Mesodermal cell (in vitro differentiated cells): ENCODE measurements around the gene AUTS2.

Source experiments
- H3K27ac ChIP-seq: 2 replicates; pipeline ENCODE4 v1.7.0; 2013; ENCODE audit warnings: mild to moderate bottlenecking, low read depth, low read length, moderate library complexity; ENCODE audit not compliant: severe bottlenecking
- H3K36me3 ChIP-seq: 2 replicates; pipeline ENCODE4 v1.7.1; 2013; ENCODE audit warnings: mild to moderate bottlenecking, low read length, moderate library complexity; ENCODE audit not compliant: control insufficient read depth, insufficient read depth
- H3K4me1 ChIP-seq: one replicate; pipeline ENCODE4 v1.7.1; 2013; ENCODE audit warnings: mild to moderate bottlenecking, low read length; ENCODE audit not compliant: insufficient read depth, control insufficient read depth, poor library complexity, severe bottlenecking
- H3K4me3 ChIP-seq: 2 replicates; pipeline ENCODE4 v1.7.0; 2013; ENCODE audit warnings: low read length, control low read depth, mild to moderate bottlenecking; ENCODE audit not compliant: insufficient read depth, poor library complexity, severe bottlenecking; ENCODE audit errors: extremely low read depth
- H3K9me3 ChIP-seq: 2 replicates; pipeline ENCODE4 v1.7.1; 2013; ENCODE audit warnings: mild to moderate bottlenecking, low read length, moderate library complexity; ENCODE audit not compliant: control insufficient read depth
- WGBS, 2 experiments: methylation state at CpG; one replicate each; pipeline ENCODE4 v1.1.5; 2013; ENCODE audit warnings: missing lambda C conversion rate in 2 of 2; ENCODE audit not compliant: insufficient coverage in 2 of 2; 5-methylcytosine and 5-hydroxymethylcytosine counted together

AUTS2 gene

DNA sequence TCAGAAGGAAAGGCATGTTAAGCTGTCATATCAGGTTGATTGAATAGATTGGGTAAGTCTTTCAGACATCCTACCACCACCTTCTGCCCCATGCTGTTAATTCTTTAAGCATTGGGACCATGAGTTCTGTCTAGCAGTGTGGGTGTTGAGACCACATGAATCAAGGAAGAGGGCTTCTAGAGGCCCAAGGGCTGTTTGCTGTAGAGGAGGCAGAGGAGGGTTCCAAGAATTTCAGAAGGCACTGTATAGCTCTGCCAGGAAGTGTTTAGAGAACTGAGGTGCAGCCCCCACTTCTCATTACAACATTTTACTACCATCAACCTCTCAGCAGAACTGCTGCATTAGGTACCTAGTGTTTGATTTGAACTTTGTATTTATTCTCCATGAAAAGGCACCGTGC, 720.2 kb downstream of the AUTS2 start:
- Histone ChIP-seq H3K27ac (no peak overlapping the region), H3K4me1 (peaks cover 13% of the 10 kb centered on the region), H3K36me3 (no peaks in the 10 kb centered on the region), H3K4me3 (no peak overlapping the region), H3K9me3 (no peaks in the 10 kb centered on the region)
- WGBS, 2 experiments = 83 to 100% methylated on average over 1 of the region's 1 CpG

DNA sequence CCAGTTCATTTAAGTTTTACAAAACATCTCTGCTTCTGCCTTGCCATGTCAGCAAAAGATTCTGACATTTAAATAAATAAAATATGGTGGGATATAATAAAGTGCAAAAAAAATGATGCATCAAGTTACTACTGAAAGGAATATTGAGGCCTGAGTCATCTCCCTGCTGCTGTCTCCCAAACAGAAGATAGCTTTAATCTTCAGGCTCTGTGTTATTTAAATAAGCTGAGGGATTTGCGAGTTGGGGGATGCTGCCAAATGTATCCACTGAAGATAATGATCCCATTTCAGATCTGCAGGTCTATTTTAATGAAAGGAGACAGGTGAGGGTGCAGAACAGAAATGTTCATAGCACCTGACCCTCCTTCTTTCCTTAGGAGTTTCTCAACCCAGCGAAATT, 720.8 kb downstream of the AUTS2 start:
- Histone ChIP-seq H3K9me3 (no peaks in the 10 kb centered on the region), H3K4me1 (peaks cover 13% of the 10 kb centered on the region), H3K36me3 (no peaks in the 10 kb centered on the region), H3K27ac (no peak overlapping the region), H3K4me3 (no peak overlapping the region)
- no CpG with 5 or more reads among the region's 2 CpGs for WGBS, 2 experiments

DNA sequence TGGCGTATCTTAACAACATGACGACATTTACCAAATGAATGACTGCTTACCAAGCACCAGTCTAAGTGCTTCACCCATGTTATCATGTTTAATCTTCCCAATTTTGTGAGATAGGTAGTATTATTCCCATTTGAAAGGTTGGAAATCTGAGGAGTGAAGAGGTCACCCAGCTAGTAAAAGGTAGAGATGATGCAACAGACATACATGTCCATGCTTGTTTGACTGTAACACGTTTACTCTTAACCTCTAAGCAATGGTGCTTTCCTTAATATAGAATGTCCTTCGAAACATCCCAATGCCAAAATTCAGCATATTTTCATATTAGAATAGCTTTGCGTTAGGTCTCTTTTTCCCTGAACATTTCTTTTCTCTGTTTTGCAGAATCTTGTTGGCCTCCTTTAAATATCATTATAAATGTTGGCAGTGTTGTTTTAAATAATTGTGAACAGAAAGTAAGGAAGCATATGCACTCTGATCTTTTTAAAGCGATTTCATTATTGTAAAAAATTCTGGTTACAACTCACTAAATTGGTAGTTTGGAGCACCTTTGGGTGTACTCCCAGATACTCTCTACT, 722.8 kb downstream of the AUTS2 start:
- Histone ChIP-seq H3K4me3 (no peak overlapping the region), H3K36me3 (no peaks in the 10 kb centered on the region), H3K4me1 (peaks cover 21% of the 10 kb centered on the region), H3K9me3 (no peaks in the 10 kb centered on the region), H3K27ac (no peak overlapping the region)
- WGBS, 2 experiments = 100% methylated on average over 1 to 2 of the region's 6 CpGs

DNA sequence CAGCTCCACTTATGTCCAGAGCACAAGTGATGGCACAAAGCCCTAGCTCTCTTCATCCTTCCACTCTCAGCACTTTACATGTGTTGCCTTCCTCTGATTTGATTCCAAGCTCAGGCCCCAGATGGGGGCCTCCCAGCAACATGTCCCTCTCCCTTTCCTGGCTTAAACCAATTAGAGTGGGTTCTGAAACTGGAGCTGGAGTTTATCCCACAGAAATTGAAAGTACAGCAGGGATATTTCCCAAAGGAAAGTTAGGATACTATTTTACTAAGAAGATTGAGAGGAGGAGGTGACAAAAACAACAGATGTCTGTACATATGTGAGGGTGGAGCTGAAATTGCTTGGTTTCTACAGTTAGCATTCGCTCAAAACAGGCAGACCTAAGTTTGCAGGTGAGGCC, 724.6 kb downstream of the AUTS2 start:
- H3K27ac ChIP-seq = no peak overlapping the region
- WGBS, 2 experiments = 100% methylated on average over 1 of the region's 1 CpG
- H3K36me3 ChIP-seq = no peaks in the 10 kb centered on the region
- peaks cover 21% of the 10 kb centered on the region for H3K4me1 ChIP-seq
- H3K4me3 ChIP-seq = no peak overlapping the region
- no peaks in the 10 kb centered on the region for H3K9me3 ChIP-seq

DNA sequence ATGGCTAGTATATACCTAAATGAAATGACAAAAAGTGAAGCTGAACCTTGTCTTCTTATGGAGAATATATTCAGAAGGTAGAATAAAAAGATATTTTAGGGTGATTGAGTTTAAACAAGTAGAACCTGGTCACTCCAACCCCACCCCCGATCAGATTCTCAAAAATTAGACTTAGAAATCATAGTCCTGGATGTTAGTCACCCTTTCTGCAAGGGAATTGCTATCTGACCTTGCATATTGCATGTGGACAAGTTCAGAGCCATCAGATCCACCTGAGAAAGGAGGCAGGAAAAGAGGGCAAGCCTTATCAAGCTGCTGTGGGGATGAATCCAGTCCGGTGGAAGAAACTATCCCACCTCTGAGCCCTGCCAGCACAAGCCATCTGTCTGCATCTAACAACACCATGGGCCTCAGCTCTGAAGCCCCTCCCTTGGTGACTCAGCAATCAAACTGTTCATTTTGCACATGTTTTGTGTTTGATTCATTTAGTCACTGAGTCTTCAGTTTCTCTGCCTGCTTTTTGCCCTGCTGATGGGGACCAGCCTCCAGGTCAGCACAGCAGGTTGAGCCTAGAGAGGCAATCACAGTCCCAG, 727.3 kb downstream of the AUTS2 start:
- Histone ChIP-seq H3K36me3 (no peaks in the 10 kb centered on the region), H3K27ac (no peak overlapping the region), H3K4me1 (peaks cover 8% of the 10 kb centered on the region), H3K4me3 (no peak overlapping the region), H3K9me3 (no peaks in the 10 kb centered on the region)
- WGBS, 2 experiments = 88% methylated on average over 1 of the region's 2 CpGs; no CpG with 5 or more reads in 1 of the 2 experiments

DNA sequence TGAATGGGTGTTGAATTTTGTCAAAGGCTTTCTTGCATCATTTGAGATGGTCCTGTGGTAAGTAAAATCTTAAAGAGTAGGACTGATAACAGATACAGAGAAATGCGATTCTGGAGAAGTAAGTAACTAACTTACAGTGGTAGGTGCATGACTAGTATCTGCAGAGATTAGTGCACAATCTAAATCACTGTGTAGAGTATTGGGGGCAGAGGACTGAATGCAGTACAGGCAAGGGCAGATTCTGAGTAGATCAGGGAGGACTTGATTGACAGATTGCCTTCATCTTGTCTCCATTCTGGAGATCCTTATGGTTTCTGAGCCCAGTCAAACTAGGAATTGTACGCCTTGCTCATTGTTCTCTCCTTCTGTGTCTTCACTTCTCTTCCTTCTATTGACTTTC, 736.0 kb downstream of the AUTS2 start:
- H3K27ac ChIP-seq = no peak overlapping the region

DNA sequence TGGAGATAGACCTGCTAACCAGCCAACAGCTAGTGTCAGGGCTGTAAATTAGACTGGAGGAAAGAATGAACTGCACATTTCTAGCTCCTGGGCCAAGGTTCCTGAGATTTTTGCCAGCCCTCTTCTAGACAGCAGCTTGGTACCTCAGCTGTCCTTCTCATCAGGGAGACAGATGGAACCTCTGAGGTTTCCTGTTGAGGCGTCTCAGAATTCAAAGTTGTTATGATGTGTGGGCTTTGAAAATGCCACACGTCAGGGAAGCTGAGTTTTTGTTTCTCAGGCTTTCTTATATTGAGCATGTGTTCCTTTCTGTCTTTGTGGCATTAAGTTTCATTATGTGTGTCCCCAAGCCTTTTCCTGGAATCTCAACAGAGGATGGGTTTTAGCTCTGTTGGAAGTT, 736.6 kb downstream of the AUTS2 start:
- 100% methylated on average over 1 to 2 of the region's 2 CpGs for WGBS, 2 experiments
- Histone ChIP-seq H3K27ac (no peak overlapping the region), H3K9me3 (no peaks in the 10 kb centered on the region)

More for the DNA sequence above, 736.0 kb downstream of the AUTS2 start:
- Histone ChIP-seq H3K9me3 (no peaks in the 10 kb centered on the region), H3K36me3 (no peaks in the 10 kb centered on the region), H3K4me1 (no peaks in the 10 kb centered on the region), H3K4me3 (no peak overlapping the region)
- 100% methylated on average over 1 to 2 of the region's 2 CpGs for WGBS, 2 experiments

DNA sequence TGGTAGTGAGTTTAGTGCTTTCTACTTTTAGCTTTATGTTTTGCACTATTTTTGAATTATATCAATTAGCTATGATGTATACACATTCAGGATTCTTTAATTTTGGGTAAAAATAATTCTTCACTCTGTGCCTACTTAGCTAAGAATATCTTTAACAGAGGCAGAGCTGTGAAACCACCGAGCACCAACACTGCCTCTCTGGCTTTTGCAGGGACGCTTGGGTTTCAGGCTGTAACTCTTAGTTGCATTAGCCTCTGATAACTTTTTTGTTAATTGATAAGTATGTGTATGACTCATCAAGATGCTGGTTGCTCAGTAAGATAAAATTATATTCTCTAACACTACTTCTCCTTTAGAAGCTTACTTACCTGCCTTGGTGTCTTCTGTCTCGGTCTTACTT, 738.3 kb downstream of the AUTS2 start:
- Histone ChIP-seq H3K9me3 (no peaks in the 10 kb centered on the region), H3K36me3 (no peaks in the 10 kb centered on the region), H3K4me1 (no peaks in the 10 kb centered on the region), H3K27ac (no peak overlapping the region), H3K4me3 (no peak overlapping the region)
- whole genome bisulfite sequencing, 2 experiments = 80 to 100% methylated on average over 1 of the region's 3 CpGs

More for the DNA sequence above, 736.6 kb downstream of the AUTS2 start:
- Histone ChIP-seq H3K36me3 (no peaks in the 10 kb centered on the region), H3K4me1 (no peaks in the 10 kb centered on the region), H3K4me3 (no peak overlapping the region)

DNA sequence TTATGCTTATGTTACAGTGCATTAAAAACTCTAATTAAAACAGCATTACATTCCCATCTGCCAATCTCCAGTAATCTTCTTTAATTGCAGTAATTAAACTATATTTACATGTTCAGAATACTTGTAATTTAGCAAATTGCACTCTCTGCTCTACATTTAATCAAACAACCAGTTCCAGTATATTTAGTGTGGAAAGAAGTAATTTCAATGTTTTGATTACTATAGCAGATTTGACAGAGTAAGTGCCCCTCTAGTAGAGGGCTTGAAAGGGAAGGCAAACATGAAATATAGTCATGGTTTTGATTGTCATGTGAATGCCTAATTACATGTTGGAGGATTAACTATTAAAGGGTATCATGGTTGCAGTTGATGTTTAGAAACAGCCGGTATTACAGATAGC, 739.7 kb downstream of the AUTS2 start:
- no peak overlapping the region for H3K27ac ChIP-seq
- H3K4me1 ChIP-seq = no peaks in the 10 kb centered on the region
- 91% methylated on average over 1 of the region's 1 CpG; no CpG with 5 or more reads in 1 of the 2 experiments for WGBS, 2 experiments
- no peaks in the 10 kb centered on the region for H3K9me3 ChIP-seq
- no peaks in the 10 kb centered on the region for H3K36me3 ChIP-seq
- no peak overlapping the region for H3K4me3 ChIP-seq

DNA sequence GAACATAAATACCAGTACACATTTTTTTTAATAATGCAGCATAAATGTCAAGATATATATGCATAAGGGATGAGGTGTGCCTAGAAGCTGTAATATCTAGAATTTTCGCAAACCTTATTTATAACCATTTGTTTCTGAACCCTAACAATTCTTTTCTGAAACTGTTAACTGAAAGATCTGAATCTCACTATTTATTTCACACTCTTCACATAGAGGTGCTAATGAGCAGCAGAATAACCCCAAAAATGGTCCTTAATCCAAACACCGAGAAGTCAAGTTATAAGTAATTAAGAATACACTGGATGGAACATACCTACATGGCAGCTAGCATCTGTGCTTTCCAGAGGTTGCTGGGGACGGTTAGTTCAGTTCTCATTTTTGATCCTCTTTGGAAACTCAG, 742.0 kb downstream of the AUTS2 start:
- WGBS, 2 experiments = 100% methylated on average over 1 of the region's 3 CpGs
- Histone ChIP-seq H3K9me3 (no peaks in the 10 kb centered on the region), H3K27ac (no peak overlapping the region), H3K4me1 (no peaks in the 10 kb centered on the region), H3K36me3 (no peaks in the 10 kb centered on the region), H3K4me3 (no peak overlapping the region)

DNA sequence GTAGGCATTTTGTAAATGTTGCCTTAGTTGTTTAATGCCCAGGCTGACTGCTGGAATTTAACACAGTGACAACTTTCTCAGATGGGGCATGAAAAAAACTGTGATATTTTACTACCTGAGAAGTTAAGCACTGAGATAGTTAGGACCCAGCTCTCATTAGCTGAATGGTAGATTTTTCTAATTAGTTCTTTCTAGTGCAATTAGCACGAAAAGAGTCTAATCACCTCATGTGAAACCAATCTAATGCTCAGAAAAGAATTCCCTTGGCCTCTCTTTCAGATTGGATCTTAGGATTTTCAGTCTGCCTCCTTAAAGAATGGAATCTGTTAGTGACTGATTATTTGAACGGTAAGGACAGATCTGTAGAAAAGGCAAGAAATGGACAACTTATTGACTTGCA, 743.2 kb downstream of the AUTS2 start:
- 88 to 89% methylated on average over 1 of the region's 2 CpGs for WGBS, 2 experiments
- no peaks in the 10 kb centered on the region for H3K9me3 ChIP-seq
- H3K4me3 ChIP-seq = no peak overlapping the region
- no peak overlapping the region for H3K27ac ChIP-seq
- no peaks in the 10 kb centered on the region for H3K4me1 ChIP-seq
- H3K36me3 ChIP-seq = no peaks in the 10 kb centered on the region
